AG04449 (cell line): ENCODE data around the gene SLX4IP.
A peak's percentile ranks its signal among the peaks of the same experiment; 100 is the strongest.

Experiments used
- CTCF ChIA-PET: fragments of 350-600 bp; formaldehyde crosslinking; extraction: SDS; loops from one replicate; lab custom pipeline; 2021; ENCODE audit warnings: antibody characterized with exemption; lab: Yijun Ruan, JAX
- POLR2A ChIA-PET: fragments of 400-600, 350-600 bp; formaldehyde crosslinking; extraction: SDS; loops from one replicate; lab custom pipeline; 2020; ENCODE audit warnings: antibody characterized with exemption, inconsistent platforms; lab: Yijun Ruan, JAX
- DNase-seq: peaks from one replicate; pipeline ENCODE4 v3.0.0-alpha.2; 2010; ENCODE audit warnings: low read depth, low spot score
- H3K4me3 ChIP-seq: 2 replicates; pipeline ENCODE4 v1.5.1; 2011; ENCODE audit warnings: low read depth, mild to moderate bottlenecking, control low read depth, low read length
- CTCF ChIP-seq: IDR thresholded peaks from one replicate; pipeline ENCODE4 v1.5.1; 2011; ENCODE audit warnings: mild to moderate bottlenecking, moderate library complexity, low read length, control low read depth, inconsistent platforms; ENCODE audit not compliant: insufficient read depth; ENCODE audit errors: missing control alignments

The SLX4IP gene

GRCh38 chr20:10550204-10551118 is 115.4 kb downstream of the SLX4IP start:
- TF ChIP-seq CTCF: no peak
- no peak overlapping the region for H3K4me3 ChIP-seq
- ChIA-PET CTCF (interaction anchor here (1.4 to 3.7 kb wide), 3 partner anchors 121 to 994 kb away, joined by 4 to 30 read pairs (median 27); no protein-coding TSS in a partner anchor), POLR2A (no interaction called here)
- no peak for DNase-seq

- no peak for TF ChIP-seq CTCF
- no peak overlapping the region for H3K4me3 ChIP-seq
- ChIA-PET CTCF (interaction anchor here (0.8 to 3.7 kb wide), 32 partner anchors 9 to 993 kb away, joined by 3 to 30 read pairs (median 4); no protein-coding TSS in a partner anchor), POLR2A (no interaction called here)
- no peak for DNase-seq
Measured at GRCh38 chr20:10551732-10552724, 116.9 kb downstream of the SLX4IP start.

GRCh38 chr20:10553326-10553984 is 118.3 kb downstream of the SLX4IP start:
- CTCF ChIA-PET: interaction anchor here (0.7 to 3.7 kb wide), 30 partner anchors 9 to 991 kb away, joined by 3 to 30 read pairs (median 4); partner anchors contain the start of gene SLX4IP

GRCh38 chr20:10554285-10554684 is 119.2 kb downstream of the SLX4IP start:
- POLR2A ChIA-PET: no interaction called here
- DNase-seq: no peak
- no peak for TF ChIP-seq CTCF
- no peak overlapping the region for H3K4me3 ChIP-seq
- CTCF ChIA-PET: interaction anchor here (1.5 to 3.8 kb wide), 2 partner anchors 117 to 989 kb away, joined by 4 to 18 read pairs; no protein-coding TSS in a partner anchor

More at GRCh38 chr20:10553326-10553984, 118.3 kb downstream of the SLX4IP start:
- H3K4me3 ChIP-seq: no peak overlapping the region
- POLR2A ChIA-PET: no interaction called here
- peak; percentile 68 for TF ChIP-seq CTCF
- DNase-seq: no peak

GRCh38 chr20:10555393-10555792 is 120.3 kb downstream of the SLX4IP start:
- POLR2A ChIA-PET: no interaction called here
- TF ChIP-seq CTCF: no peak
- CTCF ChIA-PET: interaction anchor here (1.5 to 3.8 kb wide), 3 partner anchors 8 to 988 kb away, joined by 4 to 18 read pairs (median 5); no protein-coding TSS in a partner anchor

More at GRCh38 chr20:10555393-10555792, 120.3 kb downstream of the SLX4IP start:
- H3K4me3 ChIP-seq: no peak overlapping the region
- DNase-seq: no peak
